SJCRH30 (cell line): Measurements from ENCODE around the gene KRTAP2-2. TPM values are rescaled to one million over a fixed set of nuclear protein-coding genes. Genes with fewer than 3 reads are reported as not detected.
"Not testable (repeated sequence)": the region's sequence is repeated elsewhere in the genome, so short reads cannot be mapped to it uniquely, and the experiment has no call there.

Source experiments
- DNase-seq, 2 experiments: peaks; one replicate each; pipeline ENCODE4 v3.0.0-alpha.2; 2015 to 2020
- H3K27ac ChIP-seq: fragments of 250-450 bp; sonication (Bioruptor Pico); 2 replicates; pipeline ENCODE4 v1.5.1; 2020; ENCODE audit warnings: mild to moderate bottlenecking, moderate library complexity
- H3K27me3 ChIP-seq: fragments of 250-450 bp; sonication (Bioruptor Pico); 2 replicates; pipeline ENCODE4 v1.5.1; 2020; ENCODE audit warnings: mild to moderate bottlenecking, moderate library complexity
- H3K36me3 ChIP-seq: fragments of 250-450 bp; sonication (Bioruptor Pico); 2 replicates; pipeline ENCODE4 v1.5.1; 2020; ENCODE audit warnings: mild to moderate bottlenecking, moderate library complexity
- H3K4me1 ChIP-seq: fragments of 250-450 bp; sonication (Bioruptor Pico); 2 replicates; pipeline ENCODE4 v1.5.1; 2020; ENCODE audit warnings: mild to moderate bottlenecking, moderate library complexity
- H3K4me3 ChIP-seq: fragments of 250-450 bp; sonication (Bioruptor Pico); 2 replicates; pipeline ENCODE4 v1.5.1; 2020; ENCODE audit warnings: mild to moderate bottlenecking, moderate library complexity
- H3K9me3 ChIP-seq: fragments of 250-450 bp; sonication (Bioruptor Pico); replicated peaks from 2 replicates; pipeline ENCODE4 v1.5.1; 2020; ENCODE audit warnings: mild to moderate bottlenecking, moderate library complexity
- total RNA-seq: library from RNA; depleted of rRNA; stranded (reverse); fragments of >200 nt; shearing (Covaris generic); gene quantifications from 2 replicates; pipeline ENCODE4 v1.2.3, GENCODE V29; 2014

The KRTAP2-2 gene
- total RNA-seq, 1 experiment from 2014 or later = not detected

DNA sequence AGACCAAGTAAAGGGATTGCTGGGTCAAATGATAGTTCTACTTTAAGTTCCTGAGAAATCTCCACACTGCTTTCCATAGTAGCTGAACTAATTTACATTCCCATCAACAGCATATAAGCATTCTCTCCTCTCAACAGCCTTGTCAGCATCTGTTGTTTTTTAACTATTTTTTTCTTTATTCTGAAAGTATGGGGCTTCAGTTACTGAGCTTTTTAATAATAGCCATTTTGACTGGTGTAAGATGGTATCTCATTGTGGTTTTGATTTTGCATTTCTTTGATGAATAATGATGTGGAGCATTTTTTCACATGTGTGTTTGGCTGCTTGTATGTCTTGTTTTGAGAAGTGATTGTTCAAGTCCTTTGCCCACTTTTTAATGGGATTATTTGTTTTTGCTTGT, 2.5 kb downstream of the KRTAP2-2 start:
- no peak overlapping the region for H3K4me3 ChIP-seq
- H3K27ac ChIP-seq = no peak overlapping the region
- peaks cover 6% of the 10 kb centered on the region for H3K4me1 ChIP-seq
- H3K36me3 ChIP-seq = no peaks in the 10 kb centered on the region
- no peaks in the 10 kb centered on the region for H3K27me3 ChIP-seq
- H3K9me3 ChIP-seq = peaks cover 3% of the 10 kb centered on the region; the same call in 1 of the 2 replicates
- DNase-seq = no peak

GRCh38 chr17:41049110-41049509, 5.9 kb downstream of the KRTAP2-2 start:
- H3K27me3 ChIP-seq = no peaks in the 10 kb centered on the region
- H3K27ac ChIP-seq = no peak overlapping the region
- no peak for DNase-seq
- H3K36me3 ChIP-seq = no peaks in the 10 kb centered on the region
- no peaks in the 10 kb centered on the region for H3K9me3 ChIP-seq
- H3K4me3 ChIP-seq = no peak overlapping the region
- peaks cover 3% of the 10 kb centered on the region for H3K4me1 ChIP-seq

DNA sequence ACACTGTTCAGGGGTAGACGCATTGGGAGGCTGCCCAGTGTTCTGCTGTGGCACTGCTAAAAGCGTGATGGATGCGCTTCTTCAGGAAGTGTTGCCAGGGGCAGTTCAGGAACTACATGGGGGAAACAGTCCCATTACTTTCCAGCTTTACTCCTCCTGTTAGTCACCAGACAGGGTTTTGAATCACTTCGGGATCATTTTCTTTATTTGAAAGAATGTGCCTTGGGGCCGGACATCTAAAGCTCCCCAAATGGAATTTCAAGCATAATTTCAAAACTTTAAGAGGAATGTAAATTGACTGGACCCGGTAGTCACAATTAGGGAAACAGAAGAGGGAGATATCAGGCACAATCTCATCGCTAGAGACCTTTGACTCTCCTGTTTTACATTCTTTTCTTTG, 6.6 kb downstream of the KRTAP2-2 start:
- Histone ChIP-seq H3K27me3 (no peaks in the 10 kb centered on the region), H3K36me3 (no peaks in the 10 kb centered on the region), H3K9me3 (no peaks in the 10 kb centered on the region), H3K4me3 (no peak overlapping the region), H3K27ac (no peak overlapping the region), H3K4me1 (peaks cover 3% of the 10 kb centered on the region)
- no peak for DNase-seq

DNA sequence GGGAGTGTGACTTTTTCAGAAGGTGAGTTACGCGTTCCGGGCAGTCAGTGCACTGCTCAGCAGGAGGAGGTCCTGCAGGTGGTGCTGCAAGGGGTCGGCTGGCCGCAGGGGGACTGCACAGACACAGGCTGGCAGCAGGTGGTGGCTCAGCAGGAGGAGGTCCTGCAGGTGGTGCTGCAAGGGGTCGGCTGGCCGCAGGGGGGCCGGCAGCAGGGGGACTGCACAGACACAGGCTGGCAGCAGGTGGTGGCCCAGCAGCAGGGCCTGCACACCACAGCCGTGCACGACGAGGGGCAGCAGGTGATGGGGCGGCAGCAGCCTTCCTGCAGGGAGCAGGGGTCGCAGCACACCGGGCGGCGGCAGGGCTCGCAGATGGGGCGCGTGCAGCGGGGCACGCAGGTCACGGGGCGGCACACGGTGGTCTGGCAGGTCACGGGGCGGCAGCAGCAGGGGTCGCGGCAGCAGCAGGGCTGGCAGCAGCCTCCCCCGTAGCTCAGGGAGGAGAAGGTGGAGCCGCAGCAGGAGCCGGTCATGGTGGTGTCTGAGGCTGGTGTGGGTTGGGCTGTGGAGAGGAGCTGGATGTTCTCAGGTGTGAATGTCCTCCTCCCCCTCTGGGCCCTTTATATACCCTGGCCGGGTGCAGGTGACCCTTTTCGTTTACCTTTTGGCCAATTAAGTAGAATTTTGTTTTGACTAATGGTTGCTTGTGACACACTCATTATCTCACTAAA, 8.1 kb downstream of the KRTAP2-2 start, which contains the start of gene KRTAP2-1:
KRTAP2-1 (minus strand) TSS at position 582 of the 731 bp plus-strand sequence; CDS start at position 533, 49 bp downstream.
- not testable (repeated sequence) for H3K27me3 ChIP-seq, H3K9me3 ChIP-seq, H3K4me1 ChIP-seq, DNase-seq, H3K27ac ChIP-seq, H3K4me3 ChIP-seq, H3K36me3 ChIP-seq

DNA sequence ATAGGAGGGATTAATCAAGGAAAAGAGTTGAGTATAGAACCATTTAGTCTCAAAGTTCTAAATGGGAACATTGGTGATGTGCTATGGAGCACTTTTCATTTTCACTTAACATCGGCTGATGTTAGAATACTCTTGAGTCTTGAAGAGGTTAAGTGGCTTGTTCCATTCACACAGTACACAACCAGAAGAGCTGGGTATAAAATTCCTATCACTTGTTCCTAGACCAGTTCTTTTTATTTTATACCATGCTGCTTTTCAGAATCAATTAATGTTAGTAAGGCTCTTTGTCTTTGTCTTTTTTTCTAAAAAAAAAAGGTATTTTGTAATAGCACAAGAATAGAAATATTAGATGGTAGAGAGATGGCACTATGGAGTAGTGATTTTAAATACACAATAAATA, 12.1 kb downstream of the KRTAP2-2 start:
- Histone ChIP-seq H3K27ac (no peak overlapping the region), H3K27me3 (no peaks in the 10 kb centered on the region), H3K4me3 (no peak overlapping the region), H3K36me3 (no peaks in the 10 kb centered on the region), H3K4me1 (no peaks in the 10 kb centered on the region; the same call in 1 of the 2 replicates), H3K9me3 (peaks cover 7% of the 10 kb centered on the region; the same call in 1 of the 2 replicates)
- DNase-seq = no peak

GRCh38 chr17:41040783-41041571, 14.1 kb downstream of the KRTAP2-2 start, which contains the start of gene KRTAP1-1:
TSS of gene KRTAP1-1 (minus strand) at chr17:41041450. CDS start at chr17:41041397, 53 bp downstream.
- H3K4me3 ChIP-seq, H3K4me1 ChIP-seq, H3K36me3 ChIP-seq, H3K27me3 ChIP-seq, H3K27ac ChIP-seq, H3K9me3 ChIP-seq: not testable (repeated sequence)
- peak; percentile 18 to 25 for DNase-seq

DNA sequence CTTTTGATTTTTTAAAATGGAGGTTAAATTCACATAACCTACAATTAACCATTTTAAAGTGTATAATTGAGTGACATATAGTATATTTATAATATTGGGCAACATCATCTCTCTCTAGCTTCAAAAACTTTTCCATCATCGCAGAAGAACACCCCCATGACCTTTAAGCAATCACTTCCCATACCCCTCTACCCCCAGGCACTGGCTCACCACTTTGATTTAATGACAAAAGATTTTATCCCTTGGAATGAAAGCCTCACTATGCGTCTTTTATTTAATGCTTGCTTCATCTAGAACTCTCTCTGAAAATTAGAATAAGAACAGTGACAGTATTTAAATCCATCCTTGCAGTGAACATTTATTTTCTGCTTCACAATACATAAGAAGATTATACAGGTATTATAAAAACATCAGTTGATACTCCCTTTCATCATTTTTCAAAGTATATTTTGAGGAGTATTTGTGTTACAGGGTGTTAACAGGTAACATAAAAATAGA, 17.1 kb downstream of the KRTAP2-2 start:
- no peaks in the 10 kb centered on the region; the same call in 1 of the 2 replicates for H3K4me1 ChIP-seq
- no peak overlapping the region for H3K27ac ChIP-seq
- peaks cover 2% of the 10 kb centered on the region; the same call in 1 of the 2 replicates for H3K9me3 ChIP-seq
- no peak overlapping the region for H3K4me3 ChIP-seq
- H3K27me3 ChIP-seq = no peaks in the 10 kb centered on the region
- H3K36me3 ChIP-seq = no peaks in the 10 kb centered on the region
- no peak for DNase-seq

DNA sequence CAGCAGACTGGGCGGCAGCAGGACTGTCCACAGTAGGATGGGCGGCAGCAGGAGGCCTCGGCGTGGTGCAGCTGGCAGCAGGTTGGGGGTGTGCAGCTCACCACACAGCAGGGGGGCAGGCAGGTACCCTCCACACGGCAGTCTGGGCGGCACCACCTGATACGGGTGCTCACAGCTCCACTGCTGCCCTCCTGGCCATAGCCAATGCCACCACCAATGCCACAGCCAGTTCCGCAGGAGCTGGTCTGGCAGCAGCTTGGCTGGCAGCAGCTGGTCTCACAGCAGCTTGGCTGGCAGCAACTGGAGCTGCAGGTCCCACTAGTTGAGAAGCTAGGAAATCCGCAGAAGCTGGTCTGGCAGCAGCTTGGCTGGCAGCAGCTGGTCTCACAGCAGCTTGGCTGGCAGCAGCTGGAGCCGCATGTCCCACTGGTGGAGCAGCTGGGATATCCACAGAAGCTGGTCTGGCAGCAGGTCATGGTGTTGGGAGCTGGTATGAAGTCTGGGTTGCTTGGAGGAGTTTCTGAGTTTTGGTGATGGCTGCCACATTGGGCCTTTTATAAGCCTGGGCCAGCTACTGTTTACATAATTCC, 20.6 kb downstream of the KRTAP2-2 start, which contains the start of gene KRTAP1-3:
KRTAP1-3 (minus strand) TSS at position 529 of the 590 bp plus-strand sequence; CDS start at position 476, 53 bp downstream.
- H3K27me3 ChIP-seq, H3K36me3 ChIP-seq, H3K4me3 ChIP-seq, H3K9me3 ChIP-seq, H3K4me1 ChIP-seq, H3K27ac ChIP-seq: not testable (repeated sequence)
- peak; percentile 25 to 32 for DNase-seq

- Histone ChIP-seq H3K36me3 (no peaks in the 10 kb centered on the region), H3K9me3 (no peaks in the 10 kb centered on the region), H3K27ac (no peak within 1 kb of the TSS), H3K27me3 (no peaks in the 10 kb centered on the region), H3K4me3 (no peak within 1 kb of the TSS), H3K4me1 (no peaks in the 10 kb centered on the region; the same call in 1 of the 2 replicates)
- DNase-seq = no peak
Observed at GRCh38 chr17:41029633-41030245, 25.3 kb downstream of the KRTAP2-2 start, which contains the start of gene KRTAP1-4. TSS of gene KRTAP1-4 (minus strand) at chr17:41030195. CDS start at chr17:41030078, 117 bp downstream.

GRCh38 chr17:41026715-41027471, 28.1 kb downstream of the KRTAP2-2 start, which contains the start of gene KRTAP1-5:
TSS of gene KRTAP1-5 (minus strand) at chr17:41027208. CDS start at chr17:41027155, 53 bp downstream.
- H3K27ac ChIP-seq = no peak within 1 kb of the TSS
- no peak within 1 kb of the TSS for H3K4me3 ChIP-seq
- 0 out of 2 replicates have a peak, but pooled peaks cover 5% of the 10 kb centered on the region for H3K9me3 ChIP-seq
- DNase-seq = peak; percentile 24 to 36
- no peaks in the 10 kb centered on the region for H3K27me3 ChIP-seq
- no peaks in the 10 kb centered on the region for H3K4me1 ChIP-seq
- H3K36me3 ChIP-seq = no peaks in the 10 kb centered on the region

DNA sequence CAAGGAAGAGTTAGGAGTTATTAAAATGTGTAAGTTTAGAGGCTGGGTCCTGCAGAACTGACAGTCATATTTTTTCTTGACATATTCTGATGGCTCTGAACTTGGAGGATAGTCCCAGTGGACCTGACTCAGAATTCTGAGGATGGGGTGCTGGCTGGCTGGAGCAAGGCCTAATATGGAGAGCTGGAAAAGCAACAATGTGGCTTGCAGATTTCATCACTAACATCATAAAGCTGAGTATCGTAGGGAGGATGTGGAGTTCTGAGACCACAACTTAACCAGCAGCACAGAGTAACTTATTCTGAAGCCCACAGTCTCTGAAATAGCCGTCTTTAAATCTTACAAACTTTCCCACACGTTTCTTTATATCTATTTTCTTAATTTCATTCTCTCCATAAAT, 30.3 kb downstream of the KRTAP2-2 start:
- Histone ChIP-seq H3K9me3 (0 out of 2 replicates have a peak, but pooled peaks cover 5% of the 10 kb centered on the region), H3K36me3 (no peaks in the 10 kb centered on the region), H3K4me3 (no peak overlapping the region), H3K27me3 (no peaks in the 10 kb centered on the region), H3K27ac (no peak overlapping the region), H3K4me1 (no peaks in the 10 kb centered on the region)
- no peak for DNase-seq

- DNase-seq = no peak
- Histone ChIP-seq H3K27ac (no peak overlapping the region), H3K4me1 (no peaks in the 10 kb centered on the region), H3K27me3 (no peaks in the 10 kb centered on the region), H3K4me3 (no peak overlapping the region), H3K36me3 (no peaks in the 10 kb centered on the region), H3K9me3 (0 out of 2 replicates have a peak, but pooled peaks cover 5% of the 10 kb centered on the region)
Observed at GRCh38 chr17:41020336-41020735, 34.7 kb downstream of the KRTAP2-2 start.

DNA sequence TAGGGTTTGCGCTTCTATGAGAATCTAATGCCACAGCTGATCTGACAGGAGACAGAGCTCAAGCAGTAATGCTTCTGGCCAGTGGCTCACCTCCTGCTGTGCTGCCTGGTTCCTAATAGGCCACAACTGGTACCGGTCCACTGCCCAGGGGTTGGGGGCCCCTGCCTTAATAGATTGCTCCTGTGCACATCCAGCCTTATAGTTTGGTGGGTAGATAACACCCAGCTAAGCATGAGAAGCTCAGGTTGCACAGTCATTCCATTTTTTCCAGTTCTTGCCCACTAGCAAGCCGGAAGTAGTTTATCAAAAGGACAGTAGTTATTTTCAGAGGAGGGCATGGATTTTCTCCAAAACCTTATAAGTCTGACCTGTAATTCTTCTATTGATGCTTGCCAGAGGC, 35.6 kb downstream of the KRTAP2-2 start:
- Histone ChIP-seq H3K4me3 (no peak overlapping the region), H3K27ac (no peak overlapping the region), H3K36me3 (no peaks in the 10 kb centered on the region), H3K4me1 (no peaks in the 10 kb centered on the region), H3K27me3 (no peaks in the 10 kb centered on the region), H3K9me3 (0 out of 2 replicates have a peak, but pooled peaks cover 5% of the 10 kb centered on the region)
- DNase-seq = no peak
